NCI-H2029 (cell line): ENCODE data around the gene ZNF280D.

ENCODE experiments used
- DNase-seq: peaks from one replicate; lab custom pipeline; 2025; lab: John Stamatoyannopoulos, UW

The ZNF280D gene

DNA sequence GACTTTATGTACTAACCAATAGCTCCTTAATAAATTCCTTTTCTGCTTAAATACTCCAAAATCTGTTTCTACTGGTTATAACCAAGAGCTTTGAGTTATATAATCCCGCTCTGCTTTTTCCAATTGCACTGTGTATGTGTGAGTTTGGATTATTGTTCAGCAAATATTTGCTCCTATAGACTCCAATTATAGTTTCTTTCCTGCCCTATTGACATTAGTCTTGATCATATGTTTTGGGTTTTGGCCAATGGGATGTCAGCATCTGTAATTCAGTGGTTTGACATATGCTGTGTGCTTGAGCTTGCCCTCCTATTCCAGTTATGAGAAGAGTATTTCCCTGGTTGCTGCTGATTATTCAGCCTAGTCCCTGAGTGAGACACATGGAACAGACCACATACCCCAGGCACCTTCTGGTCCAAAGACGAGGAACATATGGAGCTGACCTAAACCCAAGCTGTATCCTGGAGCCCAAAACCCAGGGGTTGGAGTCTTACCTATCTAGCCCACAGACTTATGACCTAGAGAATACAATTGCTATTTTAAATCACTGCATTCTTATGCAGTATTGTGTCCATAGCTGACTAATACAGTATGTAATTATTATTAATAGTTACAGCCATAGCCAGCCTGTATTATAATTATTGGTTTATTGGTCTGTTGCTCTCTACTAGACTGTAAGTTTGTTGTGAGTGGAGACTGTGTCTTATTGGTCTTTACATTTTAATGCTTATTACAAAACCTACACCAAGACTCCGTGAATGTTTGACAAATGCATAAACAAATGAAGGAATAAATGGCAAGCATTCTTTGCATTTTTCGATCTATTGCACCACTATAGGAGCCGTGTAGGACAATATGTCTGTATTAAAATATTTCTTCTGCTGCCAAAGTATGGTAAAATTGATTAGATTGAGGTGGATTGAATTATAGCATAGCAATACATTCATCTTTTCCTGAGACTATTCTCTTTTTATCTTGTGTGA lies 11.7 kb upstream of the ZNF280D start:
- DNase-seq, result no peak

DNA sequence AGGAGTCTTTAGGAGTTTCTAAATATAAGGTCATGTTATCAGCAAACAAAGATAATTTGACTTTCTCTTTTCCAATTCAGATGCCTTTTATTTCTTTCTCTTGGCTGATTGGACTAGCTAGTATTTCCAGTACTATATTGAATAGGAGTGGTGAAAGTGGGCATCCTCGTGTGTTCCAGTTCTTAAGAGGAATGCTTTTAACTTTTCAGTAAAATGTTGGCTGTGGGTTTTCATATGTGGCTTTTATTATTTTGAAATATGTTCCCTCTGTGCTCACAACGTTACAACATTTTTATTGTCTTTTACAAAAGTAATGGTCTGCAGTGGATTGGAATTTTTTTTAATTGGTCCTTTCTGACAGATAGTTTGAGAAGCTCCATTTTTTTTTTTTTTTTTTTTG lies 8.2 kb upstream of the ZNF280D start:
- no peak for DNase-seq

DNA sequence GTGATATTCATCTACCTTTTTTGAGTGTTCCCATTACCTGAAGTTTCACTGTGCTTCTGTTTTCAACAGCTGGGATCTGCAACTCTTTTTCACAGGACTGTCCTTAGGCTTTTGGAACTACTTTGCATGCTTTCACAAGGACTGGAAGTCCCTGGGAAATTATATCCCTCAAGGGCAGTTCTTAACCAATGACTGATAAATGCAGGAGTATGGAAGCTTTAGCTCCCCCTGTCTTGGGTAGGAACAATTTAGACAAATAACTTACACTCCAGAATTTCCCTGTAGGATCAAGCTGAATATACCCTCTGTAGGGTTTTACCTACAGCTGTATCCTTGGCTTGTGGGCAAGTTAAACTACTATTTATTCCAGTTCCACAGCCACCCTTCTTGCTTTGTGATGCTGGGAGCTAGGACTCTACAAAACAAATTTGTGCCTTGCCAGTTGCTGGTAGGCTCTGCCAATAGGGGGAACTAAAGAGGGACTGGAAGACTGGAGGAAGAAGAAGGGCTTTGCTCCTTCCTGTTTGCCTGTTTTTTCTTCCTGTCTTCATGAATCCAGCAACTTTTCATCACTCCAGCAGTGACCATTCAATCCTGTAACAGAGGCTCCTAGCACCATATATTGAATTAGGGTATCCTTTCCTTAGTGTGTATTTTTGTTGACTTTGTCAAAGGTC lies 6.8 kb upstream of the ZNF280D start:
- no peak for DNase-seq

DNA sequence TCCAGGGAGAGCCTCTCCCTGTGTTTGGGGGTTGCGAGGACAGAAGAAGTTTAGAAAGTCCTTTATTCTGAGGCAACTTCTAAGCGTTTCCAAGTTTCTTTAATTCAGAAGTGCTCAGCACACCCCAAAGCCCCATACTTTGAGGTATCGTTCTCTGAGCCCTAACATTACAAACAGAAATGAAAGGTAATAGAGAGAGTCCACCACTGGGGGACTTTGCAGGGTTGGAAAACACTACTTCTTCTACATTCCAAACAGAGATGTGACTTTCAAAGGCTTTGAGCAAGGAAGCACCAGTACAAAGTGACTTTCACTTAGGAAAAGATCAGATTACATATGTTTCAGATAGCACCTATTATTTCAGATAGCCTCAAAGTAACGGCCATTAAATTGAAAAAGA lies 6.2 kb upstream of the ZNF280D start:
- no peak for DNase-seq

DNA sequence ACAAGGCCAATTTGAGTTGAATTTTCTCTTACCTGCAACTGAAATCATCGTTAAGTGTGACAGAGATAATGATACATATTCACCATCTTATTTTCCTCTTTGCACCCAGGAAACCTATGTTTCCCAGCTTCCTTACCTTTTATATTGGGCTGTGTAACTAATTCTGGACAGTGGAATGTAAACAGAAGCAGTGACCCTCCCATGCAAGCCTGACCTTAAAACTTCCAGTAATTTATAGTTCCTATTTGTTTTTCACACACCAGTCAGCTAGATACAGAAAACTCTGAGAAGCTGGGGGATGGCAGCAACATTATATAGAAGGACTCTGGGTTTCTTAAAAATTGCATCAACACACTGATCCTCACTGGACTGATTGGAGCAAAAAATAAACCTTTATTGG lies 4.5 kb upstream of the ZNF280D start:
- no peak for DNase-seq

DNA sequence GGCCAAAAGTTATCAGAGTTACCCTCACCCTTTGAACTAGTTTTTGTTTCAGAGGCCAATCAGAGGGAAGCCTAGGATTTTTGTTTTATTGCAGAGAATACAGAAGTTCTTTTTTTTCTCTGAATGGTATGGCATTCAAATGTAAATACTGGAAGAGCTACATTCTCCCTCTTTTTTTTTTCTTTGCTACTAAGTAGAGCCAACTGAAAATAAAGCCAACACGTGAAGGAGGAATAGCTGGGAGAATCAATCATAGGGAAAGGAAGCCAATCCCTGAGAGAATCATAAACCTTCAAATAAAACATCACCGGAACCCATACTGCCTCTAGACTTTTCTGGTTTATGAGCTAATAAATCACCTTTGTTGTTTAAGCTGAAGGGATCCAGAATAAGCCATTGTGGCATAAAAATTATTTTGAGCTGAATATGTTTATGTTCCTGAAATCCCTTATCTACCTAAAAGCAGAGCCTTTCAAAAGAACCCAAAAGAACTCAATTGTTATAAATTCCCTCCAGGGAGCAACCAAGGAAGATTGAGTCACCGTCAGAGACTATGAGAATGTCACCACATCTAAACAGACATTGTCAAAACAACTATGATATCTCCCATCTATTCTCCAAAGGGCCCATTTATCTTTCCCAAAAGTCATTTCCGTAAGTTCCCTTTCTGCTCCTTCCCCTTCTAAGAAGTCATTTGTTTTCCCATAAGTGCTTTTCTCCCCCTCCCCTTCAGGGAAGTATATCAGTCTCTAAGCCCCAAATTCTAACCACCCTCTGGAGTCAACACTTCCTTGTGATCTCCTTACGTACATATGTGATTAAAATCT lies 3.8 kb upstream of the ZNF280D start:
- no peak for DNase-seq

DNA sequence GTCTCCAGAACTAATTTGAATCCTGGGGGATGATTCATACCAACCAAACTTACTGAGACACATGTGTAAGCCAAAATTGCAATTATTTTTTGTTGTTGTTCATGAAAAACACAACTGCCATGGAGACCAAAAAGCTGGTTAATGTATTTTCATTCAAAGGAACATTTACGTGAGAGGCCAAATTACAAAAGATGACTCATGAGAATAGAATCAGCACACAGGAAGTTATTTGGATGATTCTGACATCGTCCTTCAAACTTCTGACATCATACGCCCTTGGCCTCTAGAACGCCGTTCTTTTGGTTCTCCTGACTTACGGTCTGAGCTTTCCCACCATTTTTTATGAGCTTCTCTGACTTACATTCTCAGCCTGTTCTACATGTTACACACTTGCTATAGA lies 3.0 kb upstream of the ZNF280D start:
- no peak for DNase-seq

DNA sequence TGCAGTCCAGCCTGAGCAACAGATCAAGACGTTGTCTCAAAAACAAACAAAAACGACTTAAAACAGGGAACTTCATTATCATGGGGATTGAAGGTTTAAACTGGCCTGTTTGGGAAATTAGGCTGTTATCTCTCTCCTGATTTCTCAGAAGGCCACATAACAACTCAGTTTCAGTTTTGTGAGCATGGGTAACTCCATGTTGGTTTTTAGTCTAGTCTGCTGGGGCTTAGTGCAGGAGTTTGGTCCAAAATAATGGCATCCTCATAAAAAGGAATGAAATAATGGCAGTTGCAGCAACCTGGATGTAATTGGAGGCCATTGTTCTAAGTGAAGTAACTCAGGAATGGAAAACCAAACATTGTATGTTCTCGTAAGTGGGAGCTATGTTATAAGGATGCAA lies 2.3 kb upstream of the ZNF280D start:
- no peak for DNase-seq

DNA sequence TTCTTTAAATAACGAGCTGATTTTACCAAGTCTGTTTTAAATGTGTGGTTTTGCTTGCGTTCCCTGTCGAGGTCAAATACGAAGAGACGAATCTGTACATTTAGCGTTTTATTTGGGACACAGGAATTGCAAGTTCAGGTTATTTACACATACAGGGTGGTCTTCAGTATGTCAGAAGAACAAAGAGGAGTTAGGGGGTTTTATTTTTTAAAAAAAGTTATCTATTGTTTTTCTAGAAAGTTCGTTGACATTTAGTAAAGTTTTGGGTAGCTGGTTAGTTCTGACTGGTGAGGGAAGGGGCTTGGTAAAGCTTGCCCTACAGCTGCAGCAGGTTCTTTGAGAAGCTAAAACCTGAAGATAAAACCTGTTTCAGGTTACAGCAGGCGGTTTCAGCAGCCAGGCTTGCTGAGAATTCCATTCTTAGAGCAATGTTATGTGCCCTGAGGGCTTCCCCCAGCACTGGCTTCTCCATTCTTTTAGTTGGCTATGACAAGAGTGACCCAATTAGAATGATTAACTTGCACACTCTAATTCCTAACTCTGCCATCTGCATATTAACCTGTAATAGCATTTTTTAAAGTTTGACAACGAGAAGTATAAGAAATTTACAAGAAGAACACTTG lies 815 bp upstream of the ZNF280D start:
- no peak for DNase-seq

DNA sequence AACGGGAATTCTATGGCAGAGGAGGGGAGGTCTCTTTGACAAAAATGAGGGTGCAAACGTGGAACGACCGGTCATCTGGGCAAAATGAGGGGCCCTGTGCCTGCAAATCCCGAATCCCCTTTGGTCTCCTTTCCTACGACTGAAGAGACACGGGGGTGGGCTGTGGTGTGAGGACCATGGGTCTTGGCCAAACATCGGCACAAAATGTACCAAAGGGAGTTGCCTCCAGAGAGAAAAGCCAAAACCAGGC lies 498 bp downstream of the ZNF280D start:
- no peak for DNase-seq

DNA sequence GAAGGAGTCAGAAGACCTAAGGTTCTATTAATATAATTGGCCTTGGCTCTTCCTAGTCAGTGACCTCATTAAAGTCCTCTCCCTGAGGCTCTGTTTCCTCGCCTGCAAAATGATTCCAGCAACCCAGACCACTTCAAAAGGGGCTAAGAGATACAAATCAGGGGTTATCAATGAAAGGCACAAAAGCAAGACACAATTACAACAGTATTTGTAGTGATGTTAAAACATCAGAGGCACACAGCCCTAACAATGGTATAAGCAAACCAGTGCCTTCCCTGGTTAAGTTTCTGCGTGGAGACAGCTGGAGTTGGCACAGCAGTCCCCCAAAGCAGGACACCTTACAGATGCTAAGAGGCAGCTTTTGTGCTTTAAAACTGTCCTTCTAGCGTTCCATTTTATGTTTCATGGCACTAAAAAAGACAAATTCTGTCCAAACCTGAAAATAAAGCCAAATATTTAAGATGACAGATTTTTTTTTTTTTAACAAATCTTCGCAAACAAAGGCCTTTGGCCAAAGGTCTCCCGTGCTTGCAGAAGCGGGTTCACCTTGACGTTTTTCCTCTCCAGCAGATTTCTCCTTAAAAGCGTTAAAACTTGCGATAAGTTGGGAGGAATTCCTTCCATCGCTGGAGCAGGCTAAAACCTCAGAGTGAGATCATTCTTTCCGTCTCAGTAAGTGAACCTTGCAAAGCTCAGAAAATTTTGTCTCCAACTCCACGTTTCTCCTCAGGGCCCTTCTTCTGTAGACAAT lies 999 bp downstream of the ZNF280D start:
- DNase-seq, result no peak

DNA sequence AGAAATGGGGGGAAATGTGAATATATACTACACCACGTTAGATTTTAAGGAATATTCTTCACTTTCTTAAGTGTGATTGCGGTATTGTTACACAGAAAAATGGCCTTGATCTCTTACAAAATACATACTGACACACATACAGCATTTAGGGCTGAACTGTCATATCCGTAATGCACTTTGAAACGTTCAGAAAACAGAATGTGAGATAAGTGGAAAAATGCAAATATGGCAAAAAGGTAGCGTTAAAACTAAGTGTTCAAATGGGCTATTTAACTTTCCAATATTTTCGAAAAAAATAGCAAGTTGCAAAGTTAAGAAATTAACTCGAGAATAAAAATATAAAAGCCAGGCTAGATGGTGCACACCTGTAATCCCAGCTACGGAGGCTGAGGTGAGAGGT lies 1.8 kb downstream of the ZNF280D start:
- DNase-seq, result no peak

DNA sequence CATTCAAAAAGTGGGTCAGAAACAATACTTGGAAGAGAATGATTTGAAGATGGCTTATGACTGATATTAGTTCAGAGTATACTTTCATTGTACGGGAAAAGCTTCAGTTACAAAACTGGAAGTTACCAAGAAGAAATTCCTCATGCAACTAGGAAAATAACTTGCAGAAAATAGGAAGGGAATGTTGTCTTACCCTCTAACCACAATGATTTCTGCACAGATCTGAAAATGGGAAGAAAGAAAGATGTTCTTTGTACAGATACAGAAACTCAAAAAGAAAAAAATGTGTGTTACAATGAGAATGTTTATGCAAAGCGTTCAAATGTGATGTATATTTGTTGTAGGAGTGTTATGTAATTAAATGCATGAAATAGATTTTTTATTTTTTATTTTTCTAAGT lies 3.7 kb downstream of the ZNF280D start:
- DNase-seq, result no peak

DNA sequence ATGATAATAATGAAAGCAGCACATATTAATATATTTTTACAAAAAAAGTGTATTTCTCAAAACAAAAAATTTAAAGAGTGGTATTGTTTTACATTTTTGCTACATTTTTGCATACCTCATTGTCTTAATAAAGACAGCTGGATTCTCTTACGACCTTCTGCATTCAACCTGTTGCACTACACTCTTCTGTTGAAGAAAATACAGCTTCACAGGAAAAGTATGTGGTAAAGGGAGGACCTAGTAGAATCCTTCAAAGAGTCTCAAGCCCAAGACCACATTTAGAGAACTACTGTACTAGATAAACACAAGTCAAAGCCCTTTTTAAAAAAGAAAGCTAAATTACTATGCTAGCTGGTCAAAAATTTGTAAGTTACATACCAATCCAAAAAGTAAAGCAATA lies 7.9 kb downstream of the ZNF280D start:
- no peak for DNase-seq

DNA sequence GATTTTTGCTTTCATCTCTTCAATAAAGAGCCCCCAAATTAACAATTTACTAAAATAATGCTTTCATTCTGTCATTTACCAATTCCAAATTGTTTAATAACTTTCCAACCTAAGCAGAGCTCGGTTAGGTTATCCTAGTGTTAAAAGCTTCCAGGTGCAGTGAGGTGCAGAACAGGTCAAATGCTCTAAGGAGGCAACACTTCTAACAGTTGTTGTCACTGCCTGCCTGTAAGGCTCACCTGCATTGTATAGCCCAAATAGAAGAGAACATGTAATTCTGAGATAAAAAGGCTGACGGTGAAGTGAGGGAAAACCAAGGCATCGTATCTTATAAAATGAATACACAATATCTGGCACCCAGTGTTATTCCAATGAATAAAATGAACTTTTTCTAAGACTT lies 9.1 kb downstream of the ZNF280D start:
- no peak for DNase-seq

DNA sequence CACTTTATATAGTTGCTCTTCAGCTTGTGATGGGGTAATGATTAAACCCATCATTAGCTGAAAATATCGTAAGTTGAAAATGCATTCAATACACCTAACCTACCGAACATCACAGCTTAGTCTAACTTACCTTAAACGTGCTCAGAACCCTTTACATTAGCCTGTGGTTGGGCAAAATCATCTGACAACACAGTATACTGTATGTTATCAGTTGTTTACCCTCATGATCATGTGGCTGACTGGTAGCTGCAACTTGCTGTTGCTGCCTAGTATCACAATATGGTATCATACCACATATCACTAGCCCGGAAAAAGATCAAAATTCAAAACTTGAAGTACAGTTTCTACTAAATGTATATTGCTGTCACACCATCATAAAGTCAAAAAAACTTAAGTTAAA lies 9.5 kb downstream of the ZNF280D start:
- no peak for DNase-seq

DNA sequence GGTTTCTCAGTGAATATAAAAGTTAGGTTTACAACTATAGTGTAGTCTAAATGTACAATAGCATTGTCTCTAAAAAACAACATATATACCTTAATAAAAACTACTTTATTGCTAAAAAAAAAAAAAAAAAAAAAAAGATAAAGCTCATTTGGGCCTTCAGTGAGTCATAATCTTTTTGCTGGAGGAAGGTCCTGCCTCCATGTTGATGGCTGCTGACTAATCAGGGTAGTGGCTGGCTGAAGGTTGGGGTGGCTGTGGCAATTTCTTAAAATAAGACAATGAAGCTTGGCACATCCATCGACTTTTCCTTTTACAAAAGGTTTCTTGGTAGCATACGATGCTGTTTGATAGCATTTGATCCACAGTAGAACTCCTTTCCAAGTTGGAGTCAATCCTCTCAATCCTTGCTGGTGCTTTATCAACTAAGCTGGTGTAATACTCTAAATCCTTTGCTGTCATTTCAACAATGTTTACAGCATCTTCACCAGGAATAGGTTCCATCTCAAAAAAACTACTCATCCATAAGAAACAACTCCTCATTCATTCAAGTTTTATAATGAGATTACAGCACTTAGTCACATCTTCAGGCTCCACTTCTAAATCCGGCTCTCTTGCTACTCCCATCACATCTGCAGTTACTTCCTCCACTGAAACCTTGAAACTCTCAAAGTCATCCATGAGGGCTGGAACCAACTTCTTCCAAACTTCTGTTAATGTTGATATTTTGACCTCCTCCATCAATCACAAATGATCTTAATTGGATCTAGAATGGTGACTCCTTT lies 13.3 kb downstream of the ZNF280D start:
- no peak for DNase-seq

DNA sequence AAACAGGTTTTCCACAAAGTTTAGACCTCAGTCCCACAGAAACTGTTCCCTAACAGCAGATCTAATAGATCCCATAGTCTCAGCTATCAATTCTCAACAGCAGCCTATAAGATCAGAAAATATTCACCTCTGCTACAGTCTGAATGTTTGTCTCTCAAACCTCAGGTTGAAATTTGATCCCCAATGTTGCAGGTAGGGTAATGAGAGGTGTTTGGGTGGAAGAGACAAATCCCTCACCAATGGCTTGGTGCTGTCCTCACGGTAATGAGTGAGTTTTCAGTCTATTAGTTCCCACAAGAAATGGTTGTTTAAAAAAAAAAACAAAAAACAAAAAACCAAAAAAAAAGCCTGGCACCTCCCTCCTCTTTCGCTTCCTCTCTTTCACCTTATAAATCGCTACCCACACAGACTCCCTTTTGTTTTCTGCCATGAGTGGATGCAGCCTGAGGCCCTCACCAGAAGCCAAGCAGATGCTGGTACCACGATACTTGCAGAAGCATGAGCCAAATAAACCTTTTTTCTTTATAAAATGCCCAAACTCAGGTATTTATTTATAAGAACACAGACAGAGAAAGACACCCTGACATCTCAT lies 14.2 kb downstream of the ZNF280D start:
- no peak for DNase-seq

DNA sequence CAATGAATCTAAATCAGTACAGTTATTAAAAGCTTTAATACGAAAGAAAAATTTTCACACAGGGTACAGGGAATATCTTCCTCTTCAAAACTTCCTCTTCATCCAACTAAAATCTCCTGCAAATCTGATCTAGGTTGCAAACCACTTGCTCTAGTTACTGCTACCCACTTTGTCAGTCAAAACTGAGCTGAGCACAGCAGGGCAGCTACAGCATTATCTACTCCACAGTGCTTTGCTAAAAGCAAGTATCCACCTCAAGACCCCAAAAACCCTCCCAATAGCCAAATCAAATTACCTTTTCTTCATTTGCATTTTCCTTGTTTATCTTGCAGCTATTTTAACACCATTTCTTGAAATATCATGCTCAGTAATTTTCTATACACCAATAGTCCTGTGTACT lies 14.7 kb downstream of the ZNF280D start:
- no peak for DNase-seq

DNA sequence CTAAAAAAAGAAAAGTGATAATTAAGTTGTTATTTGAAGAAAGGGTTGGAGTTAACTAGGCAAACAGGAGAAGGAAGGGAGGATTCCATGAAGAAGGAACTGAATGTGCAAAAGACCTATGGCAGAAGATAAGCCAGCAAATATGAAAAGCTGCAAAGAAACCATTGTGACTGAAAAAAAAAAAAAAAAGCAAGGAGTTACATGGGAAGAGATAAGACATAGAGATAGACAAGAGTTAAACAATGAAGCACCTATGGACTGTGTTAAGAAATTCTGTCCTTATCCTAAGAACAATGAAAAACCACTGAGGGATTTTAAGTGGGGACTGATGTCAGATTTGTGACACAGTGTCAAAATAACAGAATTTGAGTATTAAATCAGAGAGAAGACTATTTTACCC lies 17.0 kb downstream of the ZNF280D start:
- no peak for DNase-seq

DNA sequence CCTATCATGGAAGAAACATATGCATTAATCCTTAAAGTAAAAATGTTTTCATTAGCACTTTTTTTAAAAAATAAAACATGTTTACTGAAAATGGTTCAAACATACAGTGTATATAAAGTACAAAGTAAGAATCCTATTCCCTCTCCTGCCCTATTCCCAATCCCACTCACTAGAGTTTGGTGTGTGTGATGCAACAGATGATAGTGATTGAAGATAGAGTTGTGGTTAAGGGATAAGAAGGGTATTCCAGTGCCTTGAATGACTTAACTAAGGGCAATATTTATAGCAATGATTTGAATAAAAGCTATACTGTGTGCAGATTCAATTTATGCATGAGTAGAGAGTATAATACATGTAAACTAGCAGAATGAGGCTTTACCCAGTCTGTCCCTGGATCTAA lies 18.1 kb downstream of the ZNF280D start:
- DNase-seq, result no peak
